Caki2 (cell line): ENCODE results near the gene COX19. TPM values are rescaled to one million over a fixed set of nuclear protein-coding genes. Genes with fewer than 3 reads are reported as not detected.

Source experiments
- DNase-seq: peaks from one replicate; pipeline ENCODE4 v3.0.0-alpha.2; 2015; ENCODE audit warnings: low read depth
- in situ Hi-C: cut with HindIII; loops from 2 replicates; pipeline ENCODE4 v1.10.0; 2016; ENCODE audit warnings: low sequenced_read_pairs, low pct_unique_long_range_greater_than_20kb, mixed read lengths
- total RNA-seq: library from RNA; depleted of rRNA; stranded (reverse); fragments of >200 nt; shearing (Covaris generic); gene quantifications from 2 replicates; pipeline ENCODE4 v1.2.3, GENCODE V29; 2014; ENCODE audit warnings: low replicate concordance

The COX19 gene
- total RNA-seq, 1 experiment from 2014 or later = 10.1 TPM

DNA sequence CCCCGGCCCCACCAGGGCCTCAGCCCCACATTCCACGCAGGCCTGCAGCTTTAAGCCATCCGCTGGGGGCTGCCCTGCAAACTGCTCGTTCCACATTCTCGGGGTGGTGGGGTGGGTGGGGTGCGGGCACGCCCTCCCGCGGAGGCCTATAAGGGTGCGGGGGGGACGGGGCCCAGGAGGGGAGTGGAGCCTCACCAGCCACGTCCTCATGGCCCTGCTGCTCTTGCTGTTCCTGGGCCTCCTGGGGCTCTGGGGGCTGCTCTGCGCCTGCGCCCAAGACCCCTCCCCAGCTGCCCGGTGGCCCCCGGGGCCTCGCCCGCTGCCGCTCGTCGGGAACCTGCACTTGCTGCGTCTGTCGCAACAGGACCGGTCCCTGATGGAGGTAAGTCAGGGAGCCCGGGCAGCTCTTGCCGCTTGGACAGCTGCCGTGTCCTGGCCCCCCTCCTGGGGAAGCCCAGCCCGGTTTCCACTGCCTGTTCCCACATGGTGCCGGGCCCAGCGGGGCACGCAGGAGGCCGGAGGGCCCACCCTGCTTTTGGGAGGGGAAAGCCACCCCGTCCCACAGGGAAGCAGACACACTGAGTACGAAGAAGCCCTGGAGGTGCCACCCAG lies 7.8 kb upstream of the COX19 start, which contains the start of gene CYP2W1:
TSS of gene CYP2W1 (plus strand) at position 178 of the 612 bp plus-strand sequence. CDS start at position 209, 31 bp downstream.
- no peak for DNase-seq
- in situ Hi-C loops = no loop called here

DNA sequence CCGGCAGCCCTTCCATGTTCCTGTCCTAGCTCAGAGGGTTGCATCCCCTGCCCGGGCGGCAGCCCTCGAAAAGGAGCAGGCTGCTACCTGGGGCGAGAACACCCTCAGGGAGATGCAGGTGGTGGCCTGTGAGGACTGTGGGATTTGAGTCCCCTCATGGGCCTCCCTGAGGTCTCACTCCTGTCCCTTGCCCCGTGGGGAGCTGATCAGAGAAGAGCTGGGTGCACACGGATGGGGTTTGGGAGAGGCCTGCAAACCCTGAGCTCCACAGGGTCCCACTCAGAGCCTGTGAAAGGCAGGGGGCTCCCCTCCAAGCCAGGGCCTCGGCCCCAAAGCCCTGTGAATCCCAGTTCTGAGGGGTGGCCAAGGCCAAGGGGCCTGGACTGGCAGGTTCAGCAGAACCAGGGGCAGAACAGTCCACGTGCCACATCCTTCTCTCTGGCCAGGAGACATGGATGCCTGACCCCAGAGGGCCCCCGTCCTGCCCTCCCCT lies 7.2 kb upstream of the COX19 start:
- in situ Hi-C loops = no loop called here
- no peak for DNase-seq

DNA sequence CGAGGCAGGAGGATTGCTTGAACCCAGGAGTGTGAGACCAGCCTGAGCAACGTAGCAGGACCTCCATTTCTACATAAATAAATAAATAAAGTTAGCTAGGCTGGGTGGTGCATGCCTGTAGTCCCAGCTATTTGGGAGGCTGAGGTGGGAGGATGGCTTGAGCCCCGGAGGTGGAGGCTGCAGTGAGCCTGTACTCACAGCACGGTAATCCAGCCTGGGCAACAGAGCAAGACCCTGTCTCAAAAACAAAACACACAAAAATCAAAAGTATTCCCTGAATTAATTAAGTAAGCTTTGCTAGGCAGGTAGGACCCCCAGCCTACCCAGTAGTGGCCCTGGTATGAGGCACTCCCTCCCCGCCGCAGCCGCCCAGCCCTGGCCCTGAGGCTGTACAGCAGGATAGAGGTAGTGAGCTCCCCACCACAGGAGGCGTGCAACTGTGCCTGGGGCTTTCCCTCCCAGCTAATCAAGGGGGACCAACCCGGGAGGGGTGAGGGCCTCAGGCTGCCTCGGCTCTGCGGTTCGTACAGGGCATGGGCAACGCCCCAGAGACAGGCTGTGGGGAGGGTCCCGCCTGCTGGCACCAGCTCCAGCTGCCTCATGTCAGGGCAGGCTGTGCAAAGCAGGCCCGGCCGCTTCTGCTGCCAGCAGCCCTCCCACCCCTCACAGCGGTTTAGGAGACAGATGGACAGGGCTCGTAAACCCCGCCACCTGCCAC lies 6.6 kb upstream of the COX19 start:
- DNase-seq = no peak
- in situ Hi-C loops = no loop called here

DNA sequence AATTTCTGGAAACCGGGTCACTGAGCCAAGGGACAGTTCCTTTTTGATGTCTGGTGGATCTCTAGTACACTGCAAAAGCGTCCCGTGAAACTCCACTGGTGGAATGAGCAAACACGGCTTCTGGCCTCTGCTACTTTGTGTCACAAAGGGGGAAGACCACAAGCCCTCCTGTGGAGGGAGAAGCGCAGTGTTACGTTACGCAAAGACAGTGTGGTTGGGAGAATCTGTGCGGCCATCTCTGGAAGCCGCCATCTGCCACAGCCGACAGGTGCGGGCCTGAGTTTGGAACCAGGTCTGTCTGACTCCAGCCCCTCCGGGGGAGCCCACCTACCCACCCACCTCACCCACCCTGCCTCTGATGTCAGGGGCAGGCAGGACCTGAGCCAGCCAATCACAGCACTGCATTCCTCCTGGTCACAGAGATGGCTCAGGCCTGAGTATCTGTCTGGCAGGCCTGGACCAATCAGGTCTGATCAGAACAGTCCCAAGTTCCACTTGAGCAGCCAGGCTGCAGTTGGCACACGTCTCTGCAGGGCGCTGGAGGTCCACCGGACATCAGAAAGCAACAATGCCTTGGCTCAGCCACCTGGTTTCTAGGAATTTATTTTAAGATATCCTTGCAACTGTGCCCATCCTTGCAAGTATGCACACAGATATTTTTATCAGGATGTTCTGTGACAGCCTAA lies 4.7 kb upstream of the COX19 start:
- DNase-seq = peak; percentile 79
- in situ Hi-C loops = no loop called here

DNA sequence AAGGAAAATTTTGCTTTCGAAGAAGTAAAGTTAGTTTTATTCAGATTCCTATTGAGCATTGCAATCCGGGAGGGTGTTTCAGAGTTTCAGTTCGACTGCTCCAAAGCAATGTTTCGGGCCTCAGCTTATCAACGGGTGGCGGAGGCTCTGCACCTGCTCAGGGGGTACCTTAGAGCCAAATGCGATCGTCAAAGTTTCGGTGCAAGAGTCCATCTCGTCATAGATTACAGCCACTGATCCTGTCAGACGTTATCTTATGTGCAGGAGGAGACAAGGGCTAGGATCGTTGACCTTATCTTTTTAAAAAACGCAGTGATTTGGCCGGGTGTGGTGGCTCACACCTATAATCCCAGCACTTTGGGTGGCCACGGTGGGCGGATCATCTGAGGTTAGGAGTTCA lies 3.8 kb upstream of the COX19 start:
- in situ Hi-C loops = no loop called here
- DNase-seq = no peak

DNA sequence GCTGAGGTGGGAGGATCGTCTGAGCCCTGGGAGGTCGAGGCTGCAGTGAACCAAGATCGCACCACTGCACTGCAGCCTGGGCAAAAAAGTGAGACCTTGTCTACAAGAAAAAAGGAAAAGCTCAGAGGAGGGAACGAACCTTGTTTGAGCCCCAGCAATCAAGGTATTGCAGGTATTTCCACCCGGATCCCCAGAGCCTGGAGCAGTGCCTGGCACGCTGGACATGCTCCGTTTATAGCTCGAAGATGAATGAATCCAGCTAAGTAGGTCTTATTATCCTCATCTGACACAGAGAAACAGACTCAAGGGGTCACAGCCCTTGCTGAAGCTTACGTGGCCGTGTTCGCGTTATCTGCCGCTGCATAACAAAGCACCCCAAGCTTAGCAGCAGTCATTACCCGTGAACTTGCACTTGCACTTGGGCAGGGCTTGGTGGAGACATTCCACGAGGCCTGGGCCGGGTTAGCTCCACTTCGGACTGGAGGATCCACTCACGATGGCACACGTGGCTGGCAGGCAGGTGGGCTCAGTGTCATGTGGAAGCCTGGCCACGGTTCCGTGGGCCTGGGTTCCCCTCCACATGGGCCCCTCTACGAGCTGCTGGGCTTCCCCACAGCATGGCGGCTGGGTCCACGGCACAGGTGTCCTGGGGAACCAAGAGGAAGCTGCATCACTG lies 3.2 kb upstream of the COX19 start:
- no peak for DNase-seq
- in situ Hi-C loops = no loop called here

DNA sequence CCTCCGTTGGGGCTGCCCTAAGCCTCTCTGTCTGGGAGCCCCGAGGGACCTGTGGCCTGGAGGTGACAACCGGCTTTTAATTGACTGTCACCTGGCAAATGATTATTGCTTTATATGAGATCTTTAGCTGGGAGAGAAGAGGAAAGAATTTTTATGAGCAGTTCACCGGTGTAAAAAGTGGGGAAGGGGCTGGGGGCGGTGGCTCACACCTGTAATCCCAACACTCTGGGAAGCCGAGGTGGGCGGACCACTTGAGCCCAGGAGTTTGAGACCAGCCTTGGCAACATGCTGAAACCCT lies 2.6 kb upstream of the COX19 start:
- in situ Hi-C loops = no loop called here

DNA sequence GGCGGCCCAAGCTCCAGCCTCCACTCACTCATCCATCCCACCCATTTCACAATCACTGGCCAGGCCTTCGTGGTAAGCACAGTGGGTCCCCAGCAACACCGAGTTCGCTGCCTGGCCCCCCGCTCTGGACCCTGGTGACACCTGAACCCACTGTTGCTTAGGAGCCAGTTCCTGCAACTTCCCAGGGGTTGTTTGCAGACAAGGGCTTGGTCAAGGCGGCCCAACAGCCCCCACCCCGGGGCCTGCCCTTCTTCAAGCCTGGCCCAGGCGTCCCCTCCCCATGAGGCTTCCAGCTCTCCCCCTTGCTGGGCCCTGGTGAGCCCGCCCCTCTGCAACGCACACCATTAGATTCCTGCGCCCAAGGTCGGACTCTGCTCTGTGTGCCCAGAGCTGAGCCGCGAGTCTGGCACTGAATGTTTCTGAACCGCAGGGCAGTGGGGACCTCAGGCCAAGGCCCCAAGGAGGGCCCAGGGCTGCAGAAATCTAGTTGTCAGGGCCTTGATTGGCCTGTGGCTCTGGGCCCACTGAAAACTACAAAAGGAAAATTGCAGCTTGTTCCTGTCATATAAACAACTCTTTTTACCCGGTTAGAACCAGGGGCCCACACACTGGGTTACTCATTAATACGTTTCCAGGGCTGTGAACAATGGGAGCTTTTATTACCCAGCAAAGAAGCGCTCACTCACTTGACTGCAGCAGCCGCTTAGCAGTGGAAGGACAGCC lies 2.1 kb upstream of the COX19 start:
- peak; percentile 85 for DNase-seq
- in situ Hi-C loops = no loop called here

More for the DNA sequence above, 2.6 kb upstream of the COX19 start:
- no peak for DNase-seq

DNA sequence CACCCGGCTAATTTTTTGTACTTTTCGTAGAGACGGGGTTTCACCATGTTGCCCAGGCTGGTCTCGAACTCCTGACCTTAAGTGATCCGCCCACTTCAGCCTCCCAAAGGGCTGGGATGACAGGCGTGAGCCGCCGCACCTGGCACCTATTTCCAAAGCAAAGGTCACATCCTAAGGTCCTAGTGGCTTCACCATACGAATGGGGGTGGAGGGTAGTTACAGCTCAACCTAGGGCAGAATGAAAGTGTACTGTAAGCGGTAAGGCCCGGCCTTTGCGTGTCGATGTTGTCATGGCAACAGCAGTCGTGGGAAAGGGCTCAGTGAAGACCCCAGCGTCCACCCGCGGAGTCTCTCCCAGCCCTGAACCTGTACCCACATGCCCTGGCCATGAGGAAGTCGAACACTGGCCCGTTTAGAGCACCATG lies 1.6 kb upstream of the COX19 start:
- in situ Hi-C loops = no loop called here
- DNase-seq = no peak

DNA sequence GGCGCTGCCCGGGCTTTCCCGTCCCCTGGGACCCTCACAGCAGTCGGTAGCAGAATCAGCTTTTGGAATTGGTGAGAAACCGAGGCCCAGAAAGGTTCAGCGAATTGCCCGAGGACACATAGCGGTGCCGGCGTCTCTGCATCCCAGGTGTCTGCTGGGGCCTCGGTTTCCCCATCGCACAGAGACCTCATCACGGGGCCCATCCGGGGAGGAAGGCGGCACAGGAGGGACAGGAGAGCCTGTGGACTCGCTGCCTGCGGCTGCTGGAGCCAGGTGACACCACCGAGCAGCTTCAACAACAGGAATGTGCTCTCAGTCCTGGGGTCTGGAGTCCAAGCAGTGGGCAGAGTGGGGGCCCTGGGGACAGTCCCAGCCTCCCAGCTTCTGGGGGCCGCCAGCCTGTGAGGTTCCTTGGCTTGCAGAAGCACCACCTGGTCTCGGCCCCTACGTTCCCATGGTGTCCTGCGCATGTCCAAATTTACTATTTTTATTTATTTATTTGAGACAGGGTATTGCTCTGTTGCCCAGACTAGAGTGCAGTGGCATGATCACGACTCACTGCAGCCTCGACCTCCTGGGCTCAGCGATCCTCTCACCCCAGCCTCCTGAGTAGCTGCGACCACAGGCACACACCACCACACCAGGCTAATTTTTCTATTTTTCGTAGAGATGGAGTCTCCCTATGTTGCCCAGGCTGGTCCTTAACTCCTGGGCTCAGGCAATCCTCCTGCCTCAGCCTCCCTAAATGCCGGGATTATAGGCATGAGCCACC lies 539 bp upstream of the COX19 start:
- no peak for DNase-seq
- in situ Hi-C loops = no loop called here

DNA sequence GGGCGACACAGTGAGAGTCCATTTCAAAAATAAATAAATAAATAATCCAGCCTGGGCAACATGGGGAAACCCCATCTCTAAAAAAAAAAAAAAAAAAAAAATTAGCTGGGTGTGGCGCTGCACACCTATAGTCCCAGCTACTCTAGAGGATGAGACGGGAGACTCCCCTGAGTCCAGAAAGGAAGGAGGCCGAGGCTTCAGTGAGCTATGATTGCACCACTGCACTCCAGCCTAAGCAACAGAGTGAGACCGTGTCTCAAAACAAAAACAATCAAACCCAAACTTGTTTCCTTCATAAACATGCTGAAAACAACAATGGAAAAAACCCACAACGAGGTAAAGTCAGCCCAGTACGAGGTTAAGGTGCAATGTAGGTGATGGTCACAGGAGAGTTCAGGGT lies 1.2 kb downstream of the COX19 start:
- no peak for DNase-seq

DNA sequence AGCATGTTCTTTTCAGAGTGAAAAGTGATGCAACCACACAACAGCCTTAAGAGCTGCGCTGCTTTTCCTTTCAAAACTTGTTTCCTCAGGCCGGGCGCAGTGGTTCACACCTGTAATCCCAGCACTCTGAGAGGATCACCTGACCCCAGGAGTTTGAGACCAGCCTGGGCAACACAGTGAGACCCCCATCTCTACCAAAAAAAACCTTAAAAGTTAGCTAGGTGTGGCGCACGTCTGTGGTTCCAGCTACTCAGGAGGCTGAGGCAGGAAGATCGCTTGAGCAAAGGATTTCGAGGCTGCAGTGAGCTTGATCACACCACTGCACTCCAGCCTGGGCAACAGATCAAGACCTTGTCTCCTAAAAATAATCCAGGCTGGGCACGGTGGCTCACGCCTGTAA lies 2.0 kb downstream of the COX19 start:
- in situ Hi-C loops = no loop called here
- DNase-seq = no peak

More for the DNA sequence above, 1.2 kb downstream of the COX19 start:
- in situ Hi-C loops = no loop called here

DNA sequence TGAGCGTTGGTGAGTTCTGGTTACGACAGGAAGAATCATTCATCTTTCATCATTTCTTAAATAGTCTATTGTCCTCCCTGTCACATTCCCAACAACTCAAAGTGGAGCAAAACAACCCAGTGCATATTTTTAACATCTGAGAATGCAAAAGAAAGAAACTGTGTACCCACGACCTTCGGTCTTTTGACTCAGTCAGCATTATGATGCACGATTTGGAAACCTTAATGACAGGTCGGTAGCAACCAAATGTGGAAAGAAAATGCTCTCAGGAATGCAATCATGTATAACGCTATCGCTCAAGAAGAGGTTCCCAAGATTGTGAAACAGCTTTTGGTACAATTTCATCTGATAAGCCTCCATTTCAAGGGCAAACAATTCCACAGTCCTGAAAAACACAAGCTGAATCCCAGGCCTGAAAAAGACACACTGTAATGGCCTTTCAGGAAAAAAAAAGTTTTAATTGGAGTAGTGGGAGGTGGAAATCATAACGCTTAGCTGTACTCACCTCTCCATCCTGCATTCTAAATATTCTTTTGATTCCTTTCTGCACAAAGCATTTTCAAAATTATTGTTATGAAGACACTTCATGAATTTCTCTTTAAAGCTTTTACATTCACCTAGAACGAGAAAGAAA lies 2.6 kb downstream of the COX19 start:
- in situ Hi-C loops = no loop called here
- DNase-seq = no peak

DNA sequence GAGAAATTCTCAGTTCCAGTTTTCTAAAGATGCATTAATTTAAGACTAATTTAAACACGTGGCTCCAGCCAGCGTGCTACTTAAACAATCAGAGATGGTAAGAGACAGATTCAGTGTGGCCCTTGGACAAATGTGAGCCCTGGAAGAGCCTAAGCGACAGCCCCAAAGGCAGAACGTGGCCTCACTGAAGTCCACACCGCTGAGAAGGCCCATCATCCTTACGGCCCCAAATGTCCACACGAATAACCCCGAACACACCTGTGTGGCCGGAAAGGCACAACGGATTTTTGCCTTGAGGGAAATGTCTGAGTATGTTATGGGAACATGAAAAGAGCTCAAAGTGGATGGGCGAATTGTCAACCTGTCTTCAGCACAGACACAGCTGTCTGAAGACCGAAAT lies 3.2 kb downstream of the COX19 start:
- DNase-seq = no peak
- in situ Hi-C loops = no loop called here

DNA sequence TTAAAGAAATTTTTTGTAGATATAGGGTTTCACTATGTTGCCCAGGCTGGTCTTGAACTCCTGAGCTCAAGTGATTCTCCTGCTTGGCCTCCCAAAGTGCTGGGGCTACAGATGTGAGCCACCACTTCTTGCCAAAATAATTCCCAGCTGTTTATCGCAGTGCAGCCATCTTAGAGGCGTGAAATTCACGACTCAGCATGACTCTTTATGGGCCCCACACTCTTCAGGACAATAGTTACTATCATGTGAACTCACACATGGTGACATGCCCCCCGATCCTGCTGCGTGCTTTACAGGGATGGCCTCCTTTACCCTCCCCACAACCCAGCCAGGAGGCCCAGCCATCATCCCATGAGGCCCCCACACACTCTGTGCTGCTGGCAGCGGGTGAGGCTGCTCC lies 4.6 kb downstream of the COX19 start:
- DNase-seq = no peak
- in situ Hi-C loops = no loop called here

DNA sequence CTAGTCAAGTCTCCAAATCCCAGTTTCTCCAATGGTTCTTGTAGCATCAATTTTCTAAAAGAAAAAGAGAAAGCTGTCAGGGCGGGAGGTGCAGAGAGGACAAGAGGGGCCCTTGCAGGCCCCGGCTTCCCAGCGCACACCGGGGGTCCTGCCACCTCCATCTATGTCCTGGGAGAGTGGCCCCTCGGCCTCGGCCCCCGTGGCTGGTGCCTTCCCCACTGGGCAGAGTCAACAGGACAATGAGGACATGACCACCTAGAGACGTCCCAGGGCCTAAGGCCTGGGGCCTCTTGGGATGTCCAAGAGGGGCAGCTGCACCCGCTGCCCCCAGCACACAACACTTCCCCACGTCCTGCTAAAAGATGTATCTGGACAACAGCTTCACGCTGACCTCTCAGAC lies 5.9 kb downstream of the COX19 start:
- in situ Hi-C loops = no loop called here
- DNase-seq = no peak
